Measurements from ENCODE around the gene PDE4B. TPM values are rescaled to one million over a fixed set of nuclear protein-coding genes. Genes with fewer than 3 reads are reported as not detected.

PDE4B gene
- total and polyA plus RNA-seq, 11 donors: 1.4 to 71.9 (median 16.2) TPM

GRCh38 chr1:66154394-66154793, 361.7 kb downstream of the PDE4B start:
- no peaks in the 10 kb centered on the region for H3K36me3 ChIP-seq
- ATAC-seq (no peak), DNase-seq (no peak)
- no peak overlapping the region for H3K4me3 ChIP-seq
- H3K27ac ChIP-seq: no peak overlapping the region
- peaks cover 0 to 17% (median 0%) of the 10 kb centered on the region in 9 donors for H3K27me3 ChIP-seq
- no peak for TF ChIP-seq POLR2A (IDR thresholded peaks at IDR 0.05)
- TF ChIP-seq, protein P1, sequence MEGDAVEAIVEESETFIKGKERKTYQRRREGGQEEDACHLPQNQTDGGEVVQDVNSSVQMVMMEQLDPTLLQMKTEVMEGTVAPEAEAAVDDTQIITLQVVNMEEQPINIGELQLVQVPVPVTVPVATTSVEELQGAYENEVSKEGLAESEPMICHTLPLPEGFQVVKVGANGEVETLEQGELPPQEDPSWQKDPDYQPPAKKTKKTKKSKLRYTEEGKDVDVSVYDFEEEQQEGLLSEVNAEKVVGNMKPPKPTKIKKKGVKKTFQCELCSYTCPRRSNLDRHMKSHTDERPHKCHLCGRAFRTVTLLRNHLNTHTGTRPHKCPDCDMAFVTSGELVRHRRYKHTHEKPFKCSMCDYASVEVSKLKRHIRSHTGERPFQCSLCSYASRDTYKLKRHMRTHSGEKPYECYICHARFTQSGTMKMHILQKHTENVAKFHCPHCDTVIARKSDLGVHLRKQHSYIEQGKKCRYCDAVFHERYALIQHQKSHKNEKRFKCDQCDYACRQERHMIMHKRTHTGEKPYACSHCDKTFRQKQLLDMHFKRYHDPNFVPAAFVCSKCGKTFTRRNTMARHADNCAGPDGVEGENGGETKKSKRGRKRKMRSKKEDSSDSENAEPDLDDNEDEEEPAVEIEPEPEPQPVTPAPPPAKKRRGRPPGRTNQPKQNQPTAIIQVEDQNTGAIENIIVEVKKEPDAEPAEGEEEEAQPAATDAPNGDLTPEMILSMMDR (IDR thresholded peaks at IDR 0.05): no peak
- WGBS, 4 donors: 60 to 75% (median 71%) methylated on average over 3 of the region's 3 CpGs
- no peaks in the 10 kb centered on the region for H3K4me1 ChIP-seq
- intact Hi-C loops (cut with DNase I): no loop called here
- no peaks in the 10 kb centered on the region for H3K9me3 ChIP-seq

- 79 to 97% (median 89%) methylated on average over 1 of the region's 1 CpG for WGBS, 4 donors
Observed at GRCh38 chr1:66156144-66156543, 363.4 kb downstream of the PDE4B start.

GRCh38 chr1:66159800-66160199, 367.1 kb downstream of the PDE4B start:
- Histone ChIP-seq H3K27ac (no peak overlapping the region), H3K4me3 (no peak overlapping the region), H3K9me3 (no peaks in the 10 kb centered on the region), H3K4me1 (no peaks in the 10 kb centered on the region), H3K36me3 (no peaks in the 10 kb centered on the region), H3K27me3 (peaks cover 0 to 4% (median 0%) of the 10 kb centered on the region in 9 donors)
- no peak for DNase-seq
- ATAC-seq: no peak
- 44 to 84% (median 72%) methylated on average over 1 of the region's 1 CpG for WGBS, 4 donors
- intact Hi-C loops (cut with DNase I): no loop called here
- no peak for TF ChIP-seq POLR2A (IDR thresholded peaks at IDR 0.05)
- TF ChIP-seq, protein P1 (IDR thresholded peaks at IDR 0.05): no peak

More at GRCh38 chr1:66156144-66156543, 363.4 kb downstream of the PDE4B start:
- TF ChIP-seq, protein P1 (IDR thresholded peaks at IDR 0.05): no peak
- TF ChIP-seq POLR2A (IDR thresholded peaks at IDR 0.05): no peak
- Histone ChIP-seq H3K27me3 (peaks cover 0 to 17% (median 0%) of the 10 kb centered on the region in 9 donors), H3K4me1 (no peaks in the 10 kb centered on the region), H3K27ac (no peak overlapping the region), H3K9me3 (no peaks in the 10 kb centered on the region), H3K36me3 (no peaks in the 10 kb centered on the region), H3K4me3 (no peak overlapping the region)
- ATAC-seq (no peak), DNase-seq (no peak)
- intact Hi-C loops (cut with DNase I): no loop called here

- DNase-seq: no peak
- ATAC-seq: no peak
- peaks cover 0 to 4% (median 0%) of the 10 kb centered on the region in 9 donors for H3K27me3 ChIP-seq
- H3K27ac ChIP-seq: no peak overlapping the region
- H3K4me1 ChIP-seq: no peaks in the 10 kb centered on the region
- 77 to 91% (median 83%) methylated on average over 1 of the region's 1 CpG for WGBS, 4 donors
- TF ChIP-seq POLR2A (IDR thresholded peaks at IDR 0.05): no peak
- TF ChIP-seq, protein P1 (IDR thresholded peaks at IDR 0.05): no peak
- no peaks in the 10 kb centered on the region for H3K9me3 ChIP-seq
- no peaks in the 10 kb centered on the region for H3K36me3 ChIP-seq
- H3K4me3 ChIP-seq: no peak overlapping the region
- intact Hi-C loops (cut with DNase I): no loop called here
Observed at GRCh38 chr1:66160719-66161118, 368.0 kb downstream of the PDE4B start.

All from heart left ventricle (tissue), 16 donors.